B cell (primary cell): ENCODE data around the gene GPA33. TPM values are rescaled to one million over a fixed set of nuclear protein-coding genes. Genes with fewer than 3 reads are reported as not detected.

Source experiments
- ATAC-seq: fragments of 200-7000 bp; cut with Tn5 transposase; one replicate; pipeline ENCODE4 v1.10.0; 2021; ENCODE audit warnings: low read depth, mild to moderate bottlenecking, moderate number of reproducible peaks, moderate library complexity
- CTCF ChIA-PET: fragments of 350-600 bp; sonication (Branson Sonifier 250); formaldehyde crosslinking; loops from one replicate; lab custom pipeline; 2021; ENCODE audit warnings: antibody characterized with exemption, inconsistent platforms; lab: Charles Lee
- POLR2A ChIA-PET: fragments of 350-600 bp; sonication (Branson Sonifier 250); formaldehyde crosslinking; loops from one replicate; lab custom pipeline; 2021; ENCODE audit warnings: antibody characterized with exemption; lab: Charles Lee
- DNase-seq: peaks from one replicate; pipeline ENCODE4 v3.0.0; 2013
- H2AFZ ChIP-seq: 2 replicates; pipeline ENCODE4 v1.6.1; 2012; ENCODE audit warnings: mild to moderate bottlenecking, low read depth, low read length; ENCODE audit not compliant: insufficient read depth, poor library complexity, severe bottlenecking
- H3K27ac ChIP-seq, 2 donors: 1 replicate in 1 of 2; 2 replicates in 1 of 2; pipeline ENCODE4 v1.5.1; 2012 to 2013; ENCODE audit warnings: low read length in 2 of 2, mild to moderate bottlenecking in 2 of 2, moderate library complexity in 1 of 2
- H3K27me3 ChIP-seq, 4 experiments: fragments of 200-600 bp in 1 of 4; sonication (generic) in 1 of 4; replicated peaks in 1 of 4; 1 replicate in 2 of 4; 2 replicates in 2 of 4; pipeline versions ENCODE4 v1.6.1 to v1.7.0; 2013 to 2016; ENCODE audit warnings: low read length in 3 of 4, mild to moderate bottlenecking in 2 of 4, mixed read lengths in 1 of 4, moderate library complexity in 1 of 4; ENCODE audit not compliant: insufficient read depth in 4 of 4, control insufficient read depth in 3 of 4; ENCODE audit errors: control extremely low read depth in 1 of 4
- H3K36me3 ChIP-seq, 2 experiments: replicated peaks in 1 of 2; 1 replicate in 1 of 2; 2 replicates in 1 of 2; pipeline versions ENCODE4 v1.6.1 to v1.7.1; 2013; ENCODE audit warnings: low read length in 1 of 2; ENCODE audit not compliant: insufficient read depth in 2 of 2, control insufficient read depth in 1 of 2; ENCODE audit errors: control extremely low read depth in 1 of 2, extremely low read depth in 1 of 2
- H3K4me1 ChIP-seq, 2 donors: fragments of 200-600 bp in 1 of 2; sonication (generic) in 1 of 2; 1 replicate in 1 of 2; 2 replicates in 1 of 2; pipeline versions ENCODE4 v1.5.1 to v1.6.1; 2013 to 2017; ENCODE audit warnings: low read length in 2 of 2; ENCODE audit not compliant: control insufficient read depth in 2 of 2, insufficient read depth in 2 of 2
- H3K4me2 ChIP-seq: replicated peaks from 2 replicates; pipeline ENCODE3; 2012; ENCODE audit warnings: mild to moderate bottlenecking, low read depth, low read length; ENCODE audit not compliant: poor library complexity, severe bottlenecking
- H3K4me3 ChIP-seq, 5 experiments: fragments of 200-600 bp in 1 of 5; sonication (generic) in 1 of 5; 1 replicate in 3 of 5; 2 replicates in 2 of 5; pipeline versions ENCODE4 v1.5.1 to v1.7.0; 2011 to 2016; ENCODE audit warnings: low read length in 4 of 5, mild to moderate bottlenecking in 4 of 5, low read depth in 2 of 5, control low read depth in 1 of 5, moderate library complexity in 1 of 5; ENCODE audit not compliant: insufficient read depth in 1 of 5; ENCODE audit errors: control extremely low read depth in 1 of 5, extremely low read depth in 1 of 5
- H3K79me2 ChIP-seq: fragments of 200-600 bp; sonication (generic); one replicate; pipeline ENCODE4 v1.6.0; 2016; ENCODE audit warnings: low read length; ENCODE audit not compliant: control insufficient read depth, insufficient read depth
- H3K9ac ChIP-seq: fragments of 200-600 bp; sonication (generic); 2 replicates; pipeline ENCODE4 v1.6.1; 2017; ENCODE audit warnings: mild to moderate bottlenecking, low read length, moderate library complexity
- H3K9me3 ChIP-seq, 3 donors: one replicate each; pipeline versions ENCODE4 v1.6.1 to v1.7.1; 2013; ENCODE audit warnings: low read length in 2 of 3; ENCODE audit not compliant: control insufficient read depth in 2 of 3, insufficient read depth in 1 of 3; ENCODE audit errors: control extremely low read depth in 1 of 3
- H4K20me1 ChIP-seq: 2 replicates; pipeline ENCODE4 v1.6.0; 2012; ENCODE audit warnings: mild to moderate bottlenecking, low read length; ENCODE audit not compliant: insufficient read depth, control insufficient read depth, poor library complexity, severe bottlenecking
- H3K27ac Mint-ChIP-seq: one replicate; pipeline ENCODE4 v1.8.0; 2021; ENCODE audit warnings: mixed read lengths
- H3K27me3 Mint-ChIP-seq: one replicate; pipeline ENCODE4 v1.8.0; 2021; ENCODE audit warnings: mixed read lengths
- H3K4me1 Mint-ChIP-seq: one replicate; pipeline ENCODE4 v1.8.0; 2021; ENCODE audit warnings: mixed read lengths
- H3K4me3 Mint-ChIP-seq: one replicate; pipeline ENCODE4 v1.8.0; 2021; ENCODE audit warnings: mixed read lengths
- H3K9me3 Mint-ChIP-seq: one replicate; pipeline ENCODE4 v1.8.0; 2022; ENCODE audit warnings: mixed read lengths; ENCODE audit not compliant: insufficient read depth
- CTCF ChIP-seq: fragments of 200-600 bp; IDR thresholded peaks from one replicate; pipeline ENCODE4 v1.8.0; 2022; ENCODE audit warnings: antibody characterized with exemption, mild to moderate bottlenecking
- EZH2 ChIP-seq: IDR thresholded peaks from 2 replicates; pipeline ENCODE4 v1.6.1; 2012; ENCODE audit warnings: borderline replicate concordance, low read depth, mild to moderate bottlenecking, moderate library complexity, low read length; ENCODE audit not compliant: insufficient read depth, poor library complexity, severe bottlenecking
- WGBS: methylation state at CpG from one replicate; pipeline ENCODE4 v1.1.5; 2013; ENCODE audit warnings: missing lambda C conversion rate; ENCODE audit not compliant: insufficient coverage; 5-methylcytosine and 5-hydroxymethylcytosine counted together
- intact Hi-C: fragments of 100-400 bp; cut with micrococcal nuclease; formaldehyde crosslinking; loops from one replicate; pipeline ENCODE4 v1.10.0; 2022
- polyA plus RNA-seq: library from polyadenylated mRNA; depleted of rRNA; stranded (reverse); fragments of >200 nt; gene quantifications from 2 replicates; pipeline ENCODE4 v1.2.3, GENCODE V29; 2012
- total RNA-seq, 2 donors: library from RNA; stranded (reverse); fragments of 120-200 nt in 1 of 2; gene quantifications; 1 replicate in 1 of 2; 2 replicates in 1 of 2; pipeline versions ENCODE4 v1.2.3 to v1.2.4, GENCODE V29; 2013 to 2022

The GPA33 gene
- total and polyA plus RNA-seq, 2 donors (not counting 1 experiment from before 2014, with no cell fraction given) = 0.91 to 2.4 TPM

- no peak overlapping the region for H3K9ac ChIP-seq
- no peaks in the 10 kb centered on the region for H4K20me1 ChIP-seq
- Mint-ChIP-seq H3K27me3 (peaks cover 18% of the 10 kb centered on the region), H3K9me3 (no peaks in the 10 kb centered on the region), H3K4me1 (no peaks in the 10 kb centered on the region), H3K27ac (no peak overlapping the region), H3K4me3 (no peak overlapping the region)
- no peak for ATAC-seq
- H3K27ac ChIP-seq = no peak overlapping the region
- H3K36me3 ChIP-seq = no peaks in the 10 kb centered on the region
- 82% methylated on average over 11 of the region's 11 CpGs for WGBS
- H3K4me2 ChIP-seq = no peak overlapping the region
- H3K4me3 ChIP-seq = no peak overlapping the region
- CTCF ChIA-PET = interaction anchor here (0.6 kb wide), 1 partner anchor 39 kb away, joined by 3 read pairs; no protein-coding TSS in a partner anchor
- TF ChIP-seq EZH2 (no peak), CTCF (no peak)
- H3K79me2 ChIP-seq = no peaks in the 10 kb centered on the region
- DNase-seq = no peak
- no peaks in the 10 kb centered on the region for H3K4me1 ChIP-seq
- H3K9me3 ChIP-seq = no peaks in the 10 kb centered on the region
- peaks cover 0 to 5% (median 1%) of the 10 kb centered on the region in 4 experiments for H3K27me3 ChIP-seq
- POLR2A ChIA-PET = no interaction called here
- intact Hi-C loops = no loop called here
- H2AFZ ChIP-seq = no peak overlapping the region
Observed at GRCh38 chr1:167082511-167083027, 7.6 kb downstream of the GPA33 start.

- Histone ChIP-seq H3K4me2 (no peak overlapping the region), H3K27ac (no peak overlapping the region), H3K9ac (no peak overlapping the region), H2AFZ (no peak overlapping the region), H3K9me3 (no peaks in the 10 kb centered on the region), H4K20me1 (no peaks in the 10 kb centered on the region), H3K4me3 (no peak overlapping the region), H3K79me2 (no peaks in the 10 kb centered on the region), H3K4me1 (no peaks in the 10 kb centered on the region), H3K36me3 (no peaks in the 10 kb centered on the region), H3K27me3 (peaks cover 0 to 5% (median 1%) of the 10 kb centered on the region in 4 experiments)
- POLR2A ChIA-PET = interaction anchor here (0.5 kb wide), 1 partner anchor 35 kb away, joined by 5 read pairs; no protein-coding TSS in a partner anchor
- Mint-ChIP-seq H3K27me3 (peaks cover 22% of the 10 kb centered on the region), H3K4me3 (no peak overlapping the region), H3K27ac (no peak overlapping the region), H3K9me3 (no peaks in the 10 kb centered on the region), H3K4me1 (no peaks in the 10 kb centered on the region)
- DNase-seq (no peak), ATAC-seq (no peak)
- CTCF ChIA-PET = interaction anchor here (0.6 to 1.2 kb wide), 2 partner anchors 39 to 171 kb away, joined by 3 read pairs; no protein-coding TSS in a partner anchor
- intact Hi-C loops = no loop called here
- WGBS = 94% methylated on average over 4 of the region's 8 CpGs
- no peak for TF ChIP-seq CTCF
- TF ChIP-seq EZH2 = no peak
Observed at GRCh38 chr1:167081594-167082156, 8.5 kb downstream of the GPA33 start.
